ENCODE data around the gene MMP24. TPM values are rescaled to one million over a fixed set of nuclear protein-coding genes. Genes with fewer than 3 reads are reported as not detected.

MMP24 gene
- total RNA-seq, 1 experiment from 2014 or later = 0.24 TPM

GRCh38 chr20:35271073-35271882, 44.8 kb downstream of the MMP24 start:
- in situ Hi-C loops (cut with HindIII; ENCODE audit: low pct_unique_long_range_greater_than_20kb, low sequenced_read_pairs) = no loop called here
- DNase-seq (ENCODE audit: low read depth, low spot score) = no peak

GRCh38 chr20:35271904-35272303, 45.4 kb downstream of the MMP24 start:
- in situ Hi-C loops (cut with HindIII; ENCODE audit: low pct_unique_long_range_greater_than_20kb, low sequenced_read_pairs) = no loop called here

GRCh38 chr20:35273449-35274171, 47.1 kb downstream of the MMP24 start:
- in situ Hi-C loops (cut with HindIII; ENCODE audit: low pct_unique_long_range_greater_than_20kb, low sequenced_read_pairs) = no loop called here
- peak; percentile 60 for DNase-seq (ENCODE audit: low read depth, low spot score)

More at GRCh38 chr20:35271904-35272303, 45.4 kb downstream of the MMP24 start:
- DNase-seq (ENCODE audit: low read depth, low spot score) = no peak

DNA sequence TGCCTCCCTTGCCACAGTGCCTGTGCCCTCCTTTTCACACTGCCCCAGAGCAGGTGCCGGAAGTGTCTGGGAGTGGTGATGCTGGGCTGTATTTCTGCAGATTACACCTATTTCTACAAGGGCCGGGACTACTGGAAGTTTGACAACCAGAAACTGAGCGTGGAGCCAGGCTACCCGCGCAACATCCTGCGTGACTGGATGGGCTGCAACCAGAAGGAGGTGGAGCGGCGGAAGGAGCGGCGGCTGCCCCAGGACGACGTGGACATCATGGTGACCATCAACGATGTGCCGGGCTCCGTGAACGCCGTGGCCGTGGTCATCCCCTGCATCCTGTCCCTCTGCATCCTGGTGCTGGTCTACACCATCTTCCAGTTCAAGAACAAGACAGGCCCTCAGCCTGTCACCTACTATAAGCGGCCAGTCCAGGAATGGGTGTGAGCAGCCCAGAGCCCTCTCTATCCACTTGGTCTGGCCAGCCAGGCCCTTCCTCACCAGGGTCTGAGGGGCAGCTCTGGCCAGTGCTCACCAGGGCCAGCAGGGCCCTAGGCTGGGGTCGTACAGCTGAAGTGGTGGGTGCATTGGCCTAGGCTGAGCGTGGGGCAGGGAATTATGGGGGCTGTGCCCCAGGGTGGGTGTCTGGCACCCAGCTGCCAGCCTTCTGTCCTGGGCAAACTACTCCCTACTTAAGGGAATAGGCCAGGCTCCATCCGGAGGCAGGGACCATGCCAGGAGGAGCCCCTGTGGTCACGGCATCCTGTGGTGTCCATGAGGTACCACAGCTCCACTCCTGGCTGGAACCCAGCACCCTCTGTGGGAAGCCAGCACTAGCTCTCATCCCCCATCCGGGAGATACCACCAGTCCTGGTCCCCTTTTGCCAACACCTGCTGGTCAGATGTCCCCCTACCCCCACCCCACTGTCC, 47.9 kb downstream of the MMP24 start:
- in situ Hi-C loops (cut with HindIII; ENCODE audit: low pct_unique_long_range_greater_than_20kb, low sequenced_read_pairs) = no loop called here
- no peak for DNase-seq (ENCODE audit: low read depth, low spot score)

DNA sequence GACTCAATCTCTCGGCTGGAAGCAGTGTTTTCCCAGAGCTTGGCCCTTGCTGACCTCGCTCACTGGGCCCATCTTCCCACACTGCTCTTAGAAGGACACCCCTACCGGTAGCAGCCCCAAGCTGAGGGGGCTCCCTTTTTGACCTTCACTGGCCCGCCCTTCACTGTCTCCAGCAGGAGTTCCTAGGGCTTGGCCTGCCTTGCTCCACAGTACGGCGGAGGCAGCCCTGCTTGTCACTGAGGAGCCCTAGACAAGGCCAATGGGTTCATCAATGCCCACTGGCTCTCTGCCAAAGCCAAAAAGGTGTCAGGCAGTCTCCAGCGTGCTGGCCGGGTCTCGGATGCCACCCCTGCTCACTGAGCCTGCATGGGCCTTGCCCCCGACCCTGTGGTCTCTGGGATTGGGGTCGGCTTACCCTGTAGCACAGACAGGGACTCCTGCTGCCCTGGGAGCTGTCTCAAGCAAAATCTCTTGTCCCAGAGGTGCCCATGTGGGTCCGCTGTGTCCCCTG, 49.3 kb downstream of the MMP24 start:
- DNase-seq (ENCODE audit: low read depth, low spot score) = no peak
- in situ Hi-C loops (cut with HindIII; ENCODE audit: low pct_unique_long_range_greater_than_20kb, low sequenced_read_pairs) = no loop called here

DNA sequence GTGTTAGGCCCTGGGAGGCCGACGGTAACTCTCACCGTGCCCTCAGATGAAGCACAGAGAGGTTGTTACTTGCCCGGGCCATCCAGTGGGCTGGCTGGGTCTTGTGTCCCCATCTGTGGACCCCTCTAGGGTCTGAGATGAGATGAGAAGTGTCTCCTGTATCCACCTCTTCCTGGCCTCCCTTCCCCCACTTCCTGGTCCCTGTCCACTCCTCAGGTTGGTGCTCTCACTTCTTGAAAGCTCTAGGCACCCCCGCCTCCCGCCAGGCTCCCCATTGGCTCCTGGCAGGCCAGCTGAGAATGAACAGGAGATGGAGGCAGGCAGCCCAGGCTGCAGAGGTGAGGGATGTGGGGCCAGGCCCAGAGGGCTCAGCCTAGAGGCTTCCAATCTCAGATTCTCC, 49.9 kb downstream of the MMP24 start:
- no peak for DNase-seq (ENCODE audit: low read depth, low spot score)
- in situ Hi-C loops (cut with HindIII; ENCODE audit: low pct_unique_long_range_greater_than_20kb, low sequenced_read_pairs) = no loop called here

DNA sequence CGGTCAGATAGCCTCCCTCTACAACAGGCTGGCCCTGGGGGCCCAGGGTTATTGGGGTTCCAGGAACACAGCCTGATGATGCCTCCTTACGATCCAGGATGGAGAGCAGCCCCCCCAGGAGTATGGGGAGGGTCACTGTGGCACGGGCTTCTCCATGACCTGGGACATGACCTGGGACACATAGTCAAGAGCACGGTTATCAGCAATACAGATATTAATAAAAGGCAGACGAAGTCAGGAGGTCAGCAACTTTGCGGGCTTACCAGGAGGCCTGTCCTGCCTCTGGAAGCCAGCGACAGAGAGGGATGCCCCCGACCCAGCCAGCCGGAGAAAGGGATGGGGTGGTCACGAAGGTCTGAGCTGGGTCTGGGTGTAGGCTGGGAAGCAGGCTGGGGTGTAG, 50.6 kb downstream of the MMP24 start:
- in situ Hi-C loops (cut with HindIII; ENCODE audit: low pct_unique_long_range_greater_than_20kb, low sequenced_read_pairs) = no loop called here
- no peak for DNase-seq (ENCODE audit: low read depth, low spot score)

DNA sequence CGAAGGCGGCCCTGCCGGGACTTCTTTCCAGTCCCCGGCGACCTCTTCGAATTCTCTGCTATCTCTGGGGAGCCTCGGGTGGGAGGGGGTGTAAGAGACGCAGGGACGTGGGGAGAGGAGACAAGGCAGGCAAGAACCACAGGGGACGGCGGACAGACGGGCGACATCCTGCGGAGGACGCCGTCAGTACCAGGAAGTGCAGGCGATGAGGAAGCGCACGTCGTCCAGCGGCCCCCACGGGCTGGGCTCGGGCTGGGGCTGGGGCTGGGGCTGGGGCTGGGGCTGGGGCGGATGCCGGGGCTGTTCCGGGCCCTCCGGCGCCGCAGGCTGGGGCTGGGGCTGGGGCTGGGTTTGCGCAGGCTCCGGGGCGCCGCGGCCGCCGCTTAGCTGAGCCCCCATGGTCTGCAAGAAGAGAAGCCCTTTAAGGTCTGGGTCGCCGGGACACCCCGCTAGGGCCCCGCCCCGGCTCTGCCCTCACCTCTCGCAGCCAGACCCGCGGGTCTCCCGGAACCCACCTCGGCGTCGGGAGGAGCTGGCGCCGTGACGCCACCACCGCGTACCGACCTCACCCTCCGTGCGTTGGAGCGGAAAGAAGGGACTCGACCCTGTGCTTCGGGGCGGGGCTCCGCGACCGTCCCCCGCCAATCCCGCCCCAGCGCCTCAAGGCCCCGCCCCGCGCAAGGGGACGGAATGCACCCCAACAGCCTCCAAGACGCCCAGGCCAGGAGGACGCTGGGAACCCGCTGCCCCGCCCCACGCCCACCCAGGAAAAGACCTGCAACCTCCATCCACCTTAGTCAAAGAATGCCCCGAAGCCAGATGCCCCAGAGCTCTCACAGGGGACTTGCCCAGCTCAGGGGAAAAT, 51.3 kb downstream of the MMP24 start, which contains the start of gene MMP24OS:
Gene MMP24OS, minus strand, starts transcription at position 592 of the 865 bp plus-strand sequence. Its CDS starts 193 bp downstream, at position 399.
- in situ Hi-C loops (cut with HindIII; ENCODE audit: low pct_unique_long_range_greater_than_20kb, low sequenced_read_pairs) = no loop called here
- DNase-seq (ENCODE audit: low read depth, low spot score) = peak; percentile 86

GRCh38 chr20:35279040-35279439, 52.5 kb downstream of the MMP24 start:
- DNase-seq (ENCODE audit: low read depth, low spot score) = no peak
- in situ Hi-C loops (cut with HindIII; ENCODE audit: low pct_unique_long_range_greater_than_20kb, low sequenced_read_pairs) = no loop called here

GRCh38 chr20:35279533-35280174, 53.2 kb downstream of the MMP24 start:
- in situ Hi-C loops (cut with HindIII; ENCODE audit: low pct_unique_long_range_greater_than_20kb, low sequenced_read_pairs) = no loop called here

GRCh38 chr20:35280523-35280922, 54.0 kb downstream of the MMP24 start:
- in situ Hi-C loops (cut with HindIII; ENCODE audit: low pct_unique_long_range_greater_than_20kb, low sequenced_read_pairs) = no loop called here
- no peak for DNase-seq (ENCODE audit: low read depth, low spot score)

More at GRCh38 chr20:35279533-35280174, 53.2 kb downstream of the MMP24 start:
- no peak for DNase-seq (ENCODE audit: low read depth, low spot score)

DNA sequence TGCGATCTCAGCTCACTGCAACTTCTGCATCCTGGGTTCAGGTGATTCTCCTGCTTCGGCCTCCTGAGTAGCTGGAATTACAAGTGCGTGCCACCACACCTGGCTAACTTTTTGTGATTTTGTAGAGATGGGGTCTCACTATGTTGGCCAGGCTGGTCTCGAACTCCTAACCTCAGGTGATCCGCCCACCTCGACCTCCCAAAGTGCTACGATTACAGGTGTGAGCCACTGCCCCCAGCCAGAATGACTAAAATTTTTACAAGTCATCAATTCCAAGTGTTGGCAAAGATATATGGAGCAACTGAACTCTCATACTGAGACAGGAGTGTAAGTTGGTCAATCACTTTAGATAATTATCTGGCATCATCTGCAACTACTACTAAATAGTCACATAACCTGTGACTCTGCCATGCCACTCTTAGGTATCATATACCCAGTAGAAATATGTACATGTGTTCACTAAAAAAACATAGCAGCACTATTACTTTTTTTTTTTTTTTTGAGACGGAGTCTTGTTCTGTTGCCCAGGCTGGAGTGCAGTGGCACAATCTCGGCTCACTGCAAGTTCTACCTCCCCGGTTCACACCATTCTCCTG, 55.1 kb downstream of the MMP24 start:
- in situ Hi-C loops (cut with HindIII; ENCODE audit: low pct_unique_long_range_greater_than_20kb, low sequenced_read_pairs) = no loop called here

DNA sequence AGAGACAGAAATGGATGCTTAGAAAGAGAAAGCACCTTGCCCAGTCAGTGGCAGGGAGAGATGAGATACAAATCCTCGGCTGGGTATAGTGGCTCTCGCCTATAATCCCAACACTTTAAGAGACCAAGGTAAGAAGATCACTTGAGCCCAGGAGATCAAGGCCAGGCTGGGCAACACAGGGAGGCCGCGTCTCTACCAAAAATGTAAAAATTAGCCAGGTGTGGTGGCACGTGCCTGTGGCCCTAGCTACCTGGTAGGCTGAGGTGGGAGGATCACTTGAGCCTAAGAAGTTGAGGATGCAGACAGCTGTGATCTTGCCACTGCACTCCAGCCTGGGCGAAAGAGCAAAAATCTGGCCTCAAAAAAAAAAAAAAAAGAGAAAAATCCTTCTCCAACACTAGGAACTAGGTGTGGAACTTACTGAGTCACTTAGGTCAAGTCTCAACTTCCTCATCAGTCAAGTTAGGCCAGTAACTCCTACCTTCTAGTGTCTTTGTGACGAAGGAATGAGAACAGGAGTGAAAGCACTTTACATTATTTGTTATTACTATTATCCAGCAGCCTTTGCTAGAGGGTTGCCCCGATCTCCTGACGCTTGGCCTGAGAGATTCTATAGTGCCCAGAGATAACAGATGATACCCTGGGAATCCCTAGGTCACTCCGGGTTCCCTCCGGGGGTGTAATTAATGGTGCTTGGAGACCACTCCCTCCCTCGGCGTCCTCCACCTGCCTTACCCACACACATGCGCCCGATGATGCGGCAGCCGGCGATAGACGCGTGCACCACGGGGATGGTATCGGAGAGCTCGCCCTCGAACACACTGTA, 57.2 kb downstream of the MMP24 start:
- DNase-seq (ENCODE audit: low read depth, low spot score) = no peak
- in situ Hi-C loops (cut with HindIII; ENCODE audit: low pct_unique_long_range_greater_than_20kb, low sequenced_read_pairs) = no loop called here

More for the DNA sequence above, 55.1 kb downstream of the MMP24 start:
- no peak for DNase-seq (ENCODE audit: low read depth, low spot score)

DNA sequence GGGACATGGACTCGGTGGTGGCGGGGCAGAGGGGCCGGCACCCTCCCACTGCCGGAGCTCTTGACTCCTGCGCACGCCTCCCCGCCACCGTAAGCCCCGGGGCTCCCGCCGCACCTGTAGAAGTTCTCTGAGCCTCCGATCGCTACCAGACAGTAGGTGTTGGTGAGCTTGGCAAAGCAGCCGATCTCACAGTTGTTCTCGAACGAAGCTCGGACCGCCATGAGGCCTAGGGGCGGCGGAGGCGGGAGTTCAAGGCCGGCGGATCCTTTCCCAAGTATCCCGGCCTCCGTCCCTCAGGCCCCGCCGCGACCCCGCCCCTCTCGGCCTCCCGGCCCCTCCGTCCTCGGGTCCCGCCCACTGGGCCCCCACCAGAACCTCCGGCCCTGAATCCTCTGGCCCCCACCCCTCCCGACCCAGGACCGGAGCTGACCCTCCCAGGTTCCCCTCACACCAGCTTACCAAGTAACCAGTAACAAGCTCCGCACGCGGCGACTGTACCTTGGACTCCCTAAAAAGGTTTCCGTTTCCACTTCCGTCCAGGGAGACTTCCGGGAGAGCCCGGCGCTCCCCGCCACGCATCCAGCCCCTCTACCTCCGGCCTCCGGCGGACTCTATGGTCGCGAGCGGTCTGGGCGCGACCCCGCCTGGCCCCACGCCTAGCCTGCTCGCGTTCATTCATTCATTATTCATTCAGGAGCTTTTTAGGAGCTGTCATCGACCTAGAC, 57.9 kb downstream of the MMP24 start, which contains the start of gene EIF6:
Gene EIF6, minus strand, starts transcription at position 506 of the 725 bp plus-strand sequence. Its CDS starts 285 bp downstream, at position 221.
- in situ Hi-C loops (cut with HindIII; ENCODE audit: low pct_unique_long_range_greater_than_20kb, low sequenced_read_pairs) = no loop called here

More for the DNA sequence above, 57.9 kb downstream of the MMP24 start, which contains the start of gene EIF6:
- peak; percentile 86 for DNase-seq (ENCODE audit: low read depth, low spot score)
